ENCODE measurements around the gene SIRT2.
"Not testable (repeated sequence)": the region's sequence is repeated elsewhere in the genome, so short reads cannot be mapped to it uniquely, and the experiment has no call there.

The SIRT2 gene

DNA sequence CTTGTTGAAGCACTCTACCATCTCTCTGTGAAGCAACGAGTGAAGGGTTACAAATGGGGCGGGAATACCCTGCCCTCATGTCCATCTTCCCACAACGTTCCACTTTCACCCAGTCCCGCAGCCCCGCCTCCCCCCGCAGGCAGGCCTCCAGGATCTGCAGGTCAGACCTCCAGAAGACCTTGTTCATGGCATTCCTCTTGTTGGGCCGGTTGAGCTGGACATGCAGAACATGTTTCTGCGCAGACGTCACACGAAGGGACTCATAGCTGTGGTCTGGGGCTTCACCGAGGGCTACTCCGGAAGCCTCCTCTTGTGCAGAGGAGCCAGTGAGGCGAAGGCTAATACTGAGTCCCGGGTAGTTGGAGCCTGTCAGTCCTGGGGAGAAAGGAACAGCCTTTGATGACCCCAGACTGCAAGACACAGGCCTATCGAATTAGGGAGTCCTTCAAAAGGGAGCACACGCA, 68.2 kb downstream of the SIRT2 start:
- H3K79me2 ChIP-seq (ENCODE audit: insufficient read depth, low read length), result peaks cover 19% of the 10 kb centered on the region
- peak overlapping the region; percentile 95 for H3K4me2 ChIP-seq (ENCODE audit: low read depth, low read length, poor library complexity, severe bottlenecking)
- H4K20me1 ChIP-seq (ENCODE audit: insufficient read depth, low read length, poor library complexity, severe bottlenecking), result no peaks in the 10 kb centered on the region
- H3K4me1 ChIP-seq (ENCODE audit: insufficient read depth, low read length, poor library complexity, severe bottlenecking), result peaks cover 12% of the 10 kb centered on the region
- peaks cover 13% of the 10 kb centered on the region for H3F3A ChIP-seq (ENCODE audit: low read depth)
- H3K4me3 ChIP-seq (ENCODE audit: low read length, poor library complexity, severe bottlenecking), result peak overlapping the region; percentile 80
- no peaks in the 10 kb centered on the region for H3K9me2 ChIP-seq (replicated peaks; ENCODE audit: low read depth, low read length)
- peak overlapping the region; percentile 91 for H2AFZ ChIP-seq (ENCODE audit: low read length)
- H3K9me3 ChIP-seq (ENCODE audit: insufficient read depth, low read depth, low read length), result no peaks in the 10 kb centered on the region
- no peak for TF ChIP-seq EZH2phosphoT487 (IDR thresholded peaks at IDR 0.05; ENCODE audit: borderline replicate concordance)
- TF ChIP-seq, protein P1, sequence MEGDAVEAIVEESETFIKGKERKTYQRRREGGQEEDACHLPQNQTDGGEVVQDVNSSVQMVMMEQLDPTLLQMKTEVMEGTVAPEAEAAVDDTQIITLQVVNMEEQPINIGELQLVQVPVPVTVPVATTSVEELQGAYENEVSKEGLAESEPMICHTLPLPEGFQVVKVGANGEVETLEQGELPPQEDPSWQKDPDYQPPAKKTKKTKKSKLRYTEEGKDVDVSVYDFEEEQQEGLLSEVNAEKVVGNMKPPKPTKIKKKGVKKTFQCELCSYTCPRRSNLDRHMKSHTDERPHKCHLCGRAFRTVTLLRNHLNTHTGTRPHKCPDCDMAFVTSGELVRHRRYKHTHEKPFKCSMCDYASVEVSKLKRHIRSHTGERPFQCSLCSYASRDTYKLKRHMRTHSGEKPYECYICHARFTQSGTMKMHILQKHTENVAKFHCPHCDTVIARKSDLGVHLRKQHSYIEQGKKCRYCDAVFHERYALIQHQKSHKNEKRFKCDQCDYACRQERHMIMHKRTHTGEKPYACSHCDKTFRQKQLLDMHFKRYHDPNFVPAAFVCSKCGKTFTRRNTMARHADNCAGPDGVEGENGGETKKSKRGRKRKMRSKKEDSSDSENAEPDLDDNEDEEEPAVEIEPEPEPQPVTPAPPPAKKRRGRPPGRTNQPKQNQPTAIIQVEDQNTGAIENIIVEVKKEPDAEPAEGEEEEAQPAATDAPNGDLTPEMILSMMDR (conservative IDR thresholded peaks at IDR 0.05; ENCODE audit: low read length), result no peak
- H3K27me3 ChIP-seq (ENCODE audit: insufficient read depth, low read length, poor library complexity, severe bottlenecking), result no peaks in the 10 kb centered on the region
- H3K36me3 ChIP-seq (ENCODE audit: insufficient read depth, low read length), result peaks cover 9% of the 10 kb centered on the region; the same call in 1 of the 2 replicates
- H3K9ac ChIP-seq (ENCODE audit: low read depth, low read length, poor library complexity, severe bottlenecking), result peak overlapping the region; percentile 92

GRCh38 chr19:38830039-38830733, 69.2 kb downstream of the SIRT2 start:
- no peaks in the 10 kb centered on the region for H3K9me2 ChIP-seq (replicated peaks; ENCODE audit: low read depth, low read length)
- no peak for TF ChIP-seq EZH2phosphoT487 (IDR thresholded peaks at IDR 0.05; ENCODE audit: borderline replicate concordance)
- TF ChIP-seq, protein P1 (conservative IDR thresholded peaks at IDR 0.05; ENCODE audit: low read length), result no peak
- no peaks in the 10 kb centered on the region for H3K36me3 ChIP-seq (ENCODE audit: insufficient read depth, low read length)
- no peak overlapping the region for H2AFZ ChIP-seq (ENCODE audit: low read length)
- peak overlapping the region; percentile 95 for H3K4me2 ChIP-seq (ENCODE audit: low read depth, low read length, poor library complexity, severe bottlenecking)
- H4K20me1 ChIP-seq (ENCODE audit: insufficient read depth, low read length, poor library complexity, severe bottlenecking), result no peaks in the 10 kb centered on the region
- H3K27me3 ChIP-seq (ENCODE audit: insufficient read depth, low read length, poor library complexity, severe bottlenecking), result no peaks in the 10 kb centered on the region
- H3K4me3 ChIP-seq (ENCODE audit: low read length, poor library complexity, severe bottlenecking), result peak overlapping the region; percentile 80
- H3K79me2 ChIP-seq (ENCODE audit: insufficient read depth, low read length), result peaks cover 19% of the 10 kb centered on the region
- H3K9ac ChIP-seq (ENCODE audit: low read depth, low read length, poor library complexity, severe bottlenecking), result peak overlapping the region; percentile 92
- H3K9me3 ChIP-seq (ENCODE audit: insufficient read depth, low read depth, low read length), result no peaks in the 10 kb centered on the region
- H3K4me1 ChIP-seq (ENCODE audit: insufficient read depth, low read length, poor library complexity, severe bottlenecking), result peaks cover 12% of the 10 kb centered on the region
- H3F3A ChIP-seq (ENCODE audit: low read depth), result peaks cover 4% of the 10 kb centered on the region

DNA sequence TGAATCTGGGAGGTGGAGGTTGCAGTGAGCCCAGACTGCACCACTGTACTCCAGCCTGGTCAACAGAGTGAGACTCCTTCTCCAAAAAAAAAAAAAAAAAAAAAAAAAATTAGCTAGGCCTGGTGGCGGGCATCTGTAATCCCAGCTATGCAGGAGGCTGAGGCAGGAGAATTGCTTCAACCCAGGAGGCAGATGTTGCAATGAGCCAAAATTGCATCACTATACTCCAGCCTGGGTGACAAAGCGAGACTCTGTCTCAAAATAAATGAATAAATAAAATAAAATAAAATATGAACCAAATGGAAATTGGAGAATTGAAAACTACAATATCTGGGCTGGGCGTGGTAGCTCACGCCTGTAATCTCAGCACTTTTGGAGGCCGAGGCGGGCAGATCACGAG, 70.2 kb downstream of the SIRT2 start:
- peaks cover 19% of the 10 kb centered on the region for H3K79me2 ChIP-seq (ENCODE audit: insufficient read depth, low read length)
- H3K27me3 ChIP-seq (ENCODE audit: insufficient read depth, low read length, poor library complexity, severe bottlenecking); H3K4me3 ChIP-seq (ENCODE audit: low read length, poor library complexity, severe bottlenecking); H3K9ac ChIP-seq (ENCODE audit: low read depth, low read length, poor library complexity, severe bottlenecking); H3K9me3 ChIP-seq (ENCODE audit: insufficient read depth, low read depth, low read length); H3F3A ChIP-seq (ENCODE audit: low read depth); H4K20me1 ChIP-seq (ENCODE audit: insufficient read depth, low read length, poor library complexity, severe bottlenecking); H3K9me2 ChIP-seq (replicated peaks; ENCODE audit: low read depth, low read length); H3K36me3 ChIP-seq (ENCODE audit: insufficient read depth, low read length); H2AFZ ChIP-seq (ENCODE audit: low read length); H3K4me2 ChIP-seq (ENCODE audit: low read depth, low read length, poor library complexity, severe bottlenecking): not testable (repeated sequence)
- H3K4me1 ChIP-seq (ENCODE audit: insufficient read depth, low read length, poor library complexity, severe bottlenecking), result peaks cover 12% of the 10 kb centered on the region

Measured in Loucy (cell line).